HT1080 (cell line): ENCODE data around the gene DSE. TPM values are rescaled to one million over a fixed set of nuclear protein-coding genes. Genes with fewer than 3 reads are reported as not detected.
A peak's percentile ranks its signal among the peaks of the same experiment; 100 is the strongest.

ENCODE experiments used
- DNase-seq: peaks from one replicate; pipeline ENCODE4 v3.0.0-alpha.2; 2015; ENCODE audit warnings: low read depth
- total RNA-seq: library from RNA; depleted of rRNA; stranded (reverse); fragments of >200 nt; shearing (Covaris generic); gene quantifications from 2 replicates; pipeline ENCODE4 v1.2.3, GENCODE V29; 2014

DSE gene
- total RNA-seq, 1 experiment from 2014 or later, result 44.3 TPM

- DNase-seq, result no peak
These were observed 73.8 kb downstream of the DSE start for GRCh38 chr6:116444575-116444974.

- DNase-seq, result no peak
These were observed 74.4 kb downstream of the DSE start for GRCh38 chr6:116445102-116445501.

GRCh38 chr6:116446399-116446798 lies 75.7 kb downstream of the DSE start:
- no peak for DNase-seq

- no peak for DNase-seq
These were observed 76.3 kb downstream of the DSE start for GRCh38 chr6:116447052-116447451.

- peak; percentile 65 for DNase-seq
These were observed 76.8 kb downstream of the DSE start for GRCh38 chr6:116447496-116448011.

- no peak for DNase-seq
These were observed 78.8 kb downstream of the DSE start for GRCh38 chr6:116449565-116449964.

- DNase-seq, result no peak
These were observed 79.5 kb downstream of the DSE start for GRCh38 chr6:116450185-116450710.

- DNase-seq, result peak; percentile 11
These were observed 80.3 kb downstream of the DSE start for GRCh38 chr6:116450769-116451740.

- DNase-seq, result no peak
These were observed 81.2 kb downstream of the DSE start for GRCh38 chr6:116451916-116452315.

GRCh38 chr6:116452531-116452930 lies 81.8 kb downstream of the DSE start:
- DNase-seq, result no peak

GRCh38 chr6:116456106-116456505 lies 85.4 kb downstream of the DSE start:
- DNase-seq, result no peak

- no peak for DNase-seq
These were observed 86.2 kb downstream of the DSE start for GRCh38 chr6:116456927-116457326.

GRCh38 chr6:116458264-116458663 lies 87.5 kb downstream of the DSE start:
- no peak for DNase-seq

GRCh38 chr6:116459927-116460326 lies 89.2 kb downstream of the DSE start:
- no peak for DNase-seq

- no peak for DNase-seq
These were observed 90.7 kb downstream of the DSE start, which contains the start of gene CALHM6 for GRCh38 chr6:116461331-116461931. CALHM6 (plus strand) TSS chr6:116461375; CDS start chr6:116461930, 555 bp downstream.

- no peak for DNase-seq
These were observed 91.5 kb downstream of the DSE start for GRCh38 chr6:116461932-116462885.

GRCh38 chr6:116463301-116463700 lies 92.6 kb downstream of the DSE start:
- DNase-seq, result no peak

GRCh38 chr6:116465246-116465645 lies 94.5 kb downstream of the DSE start:
- DNase-seq, result no peak

GRCh38 chr6:116467096-116467495 lies 96.3 kb downstream of the DSE start:
- no peak for DNase-seq

GRCh38 chr6:116467514-116467913 lies 96.8 kb downstream of the DSE start:
- DNase-seq, result no peak

GRCh38 chr6:116468293-116468692 lies 97.5 kb downstream of the DSE start:
- no peak for DNase-seq
